Heart left ventricle (tissue), 13 donors: ENCODE measurements around the gene COL15A1.

Source experiments
- CTCF ChIP-seq, 12 donors: fragments of 200-600 bp; sonication (generic) in 4 of 12; IDR thresholded peaks; one replicate each; pipeline versions ENCODE4 v1.5.0 to v1.8.0; 2018 to 2022; ENCODE audit warnings: antibody characterized with exemption in 12 of 12, mild to moderate bottlenecking in 5 of 12
- POLR2A ChIP-seq, 2 donors: fragments of 450-650 bp; IDR thresholded peaks; one replicate each; pipeline ENCODE4 v1.6.1; 2017; ENCODE audit warnings: antibody characterized with exemption in 2 of 2, mild to moderate bottlenecking in 2 of 2, moderate library complexity in 2 of 2
- donor health status: ischemic (EF 13 %, LVEDD 7.1; RV severe dilation, severe dysfunction).
- donor health status: DM: no; HTN: yes; CAD: no.
- donor health status: DM: no; HTN: no; CAD: no.
- donor health status: ischemic (EF 25% LVEDD 6.9; RV normal size, moderate dysfunction).
- donor health status: ischemic (EF 25% LVEDD 5.7; RV mildly dilated, moderate dysfunction).
- donor health status: ischemic (EF 35%, LVEDD 5.7; RV mildly dilated, moderate dysfunction).
- donor health status: nonischemic (EF 11% LVEDD 7.7; RV severe dilation, severe dysfunction).
- donor health status: DM: yes; HTN: yes; CAD: no.
- donor health status: PGD.
- donor health status: ischemic (EF 29% LVEDD 5.4; RV normal size, mild dysfunction).
- donor health status: nonischemic (EF 23%, LVEDD 6.1; RV moderate dilation, normal function).

GRCh38 chr9:98974106-98974505 is 30.4 kb downstream of the COL15A1 start:
- TF ChIP-seq CTCF (IDR thresholded peaks at IDR 0.05) (no peak), POLR2A (IDR thresholded peaks at IDR 0.05) (no peak)
